GM23338 (cell line): ENCODE data around the gene ANTKMT.

ENCODE experiments used
- CREB1 ChIP-seq: fragments of 250-450 bp; sonication (Bioruptor Pico); IDR thresholded peaks from 2 replicates; pipeline ENCODE4 v1.5.0; 2020; ENCODE audit warnings: low read depth, mild to moderate bottlenecking, moderate library complexity
- CTCF ChIP-seq, 2 experiments: fragments of 200-600 bp in 1 of 2; sonication (generic) in 1 of 2; conservative IDR thresholded peaks; 2 replicates each; pipeline versions ENCODE4 v1.5.1 to v1.6.1; 2016 to 2017; ENCODE audit warnings: antibody characterized with exemption in 2 of 2, low read depth in 2 of 2, mild to moderate bottlenecking in 2 of 2, moderate library complexity in 1 of 2
- ETS1 ChIP-seq: IDR thresholded peaks from 2 replicates; pipeline ENCODE4 v1.6.1; 2016; ENCODE audit warnings: antibody characterized with exemption
- EZH2 ChIP-seq: fragments of 200-600 bp; sonication (generic); IDR thresholded peaks from one replicate; pipeline ENCODE4 v1.8.0; 2017; ENCODE audit warnings: antibody characterized with exemption, mild to moderate bottlenecking, low read depth; ENCODE audit not compliant: unreplicated experiment
- EZH2phosphoT487 ChIP-seq: fragments of 200-600 bp; sonication (generic); IDR thresholded peaks from one replicate; pipeline ENCODE4 v1.8.1; 2018; ENCODE audit warnings: antibody characterized with exemption; ENCODE audit not compliant: unreplicated experiment
- JUNB ChIP-seq: IDR thresholded peaks from one replicate; pipeline ENCODE4 v1.6.1; 2016; ENCODE audit warnings: antibody characterized with exemption; ENCODE audit not compliant: unreplicated experiment
- NANOG ChIP-seq: IDR thresholded peaks from 2 replicates; pipeline ENCODE4 v1.6.1; 2016; ENCODE audit warnings: antibody characterized with exemption, borderline replicate concordance
- POLR2AphosphoS5 ChIP-seq: IDR thresholded peaks from 2 replicates; pipeline ENCODE4 v1.6.1; 2016; ENCODE audit warnings: antibody characterized with exemption, low read depth
- REST ChIP-seq: IDR thresholded peaks from one replicate; pipeline ENCODE4 v1.6.1; 2018; ENCODE audit warnings: antibody characterized with exemption; ENCODE audit not compliant: unreplicated experiment
- STAT1 ChIP-seq: IDR thresholded peaks from one replicate; pipeline ENCODE4 v1.6.1; 2016; ENCODE audit warnings: antibody characterized with exemption; ENCODE audit not compliant: unreplicated experiment
- ZNF114 ChIP-seq: fragments of 250-450 bp; sonication (Bioruptor Pico); IDR thresholded peaks from 2 replicates; pipeline ENCODE4 v1.5.0; 2020; ENCODE audit warnings: mild to moderate bottlenecking, moderate library complexity
- ZNF331 ChIP-seq: fragments of 250-450 bp; sonication (Bioruptor Pico); IDR thresholded peaks from 2 replicates; pipeline ENCODE4 v1.5.0; 2020; ENCODE audit warnings: low read depth, mild to moderate bottlenecking, moderate library complexity

- no peak; the same call in 1 of the 2 replicates for TF ChIP-seq POLR2AphosphoS5
- no peak for TF ChIP-seq CTCF (conservative IDR thresholded peaks at IDR 0.05; ENCODE audit: low read depth in 2 of 2)
- TF ChIP-seq ETS1, result no peak
- TF ChIP-seq CREB1, result no peak
- peak; percentile 14 for TF ChIP-seq EZH2
- no peak for TF ChIP-seq REST
- TF ChIP-seq JUNB, result no peak
- no peak for TF ChIP-seq ZNF331 (CRISPR knock-in tag)
- no peak for TF ChIP-seq EZH2phosphoT487
- TF ChIP-seq ZNF114 (CRISPR knock-in tag), result no peak
- TF ChIP-seq NANOG, result no peak
- TF ChIP-seq STAT1, result no peak
Measured at GRCh38 chr16:693766-694165, 27.2 kb upstream of the ANTKMT start.
